SK-N-MC (cell line): ENCODE results near the gene ZNF516.

Experiments used
- DNase-seq: peaks from one replicate; pipeline ENCODE4 v3.0.0-alpha.2; 2011; ENCODE audit warnings: low read depth, low spot score
- H3K27ac ChIP-seq: fragments of 200-600 bp; sonication (generic); 2 replicates; pipeline ENCODE4 v1.5.1; 2016; ENCODE audit warnings: mixed run types
- H3K36me3 ChIP-seq: fragments of 200-600 bp; sonication (generic); 2 replicates; pipeline ENCODE4 v1.6.1; 2017; ENCODE audit warnings: antibody characterized with exemption, low read length, mixed read lengths; ENCODE audit not compliant: insufficient read depth
- H3K4me3 ChIP-seq: fragments of 200-600 bp; sonication (generic); 2 replicates; pipeline ENCODE4 v1.5.1; 2016
- H3K9ac ChIP-seq: fragments of 200-600 bp; sonication (generic); 2 replicates; pipeline ENCODE4 v1.8.0; 2017; ENCODE audit warnings: mixed run types, mixed read lengths; ENCODE audit not compliant: insufficient read length
- H3K9me3 ChIP-seq: fragments of 200-600 bp; sonication (generic); 2 replicates; pipeline ENCODE4 v1.6.1; 2017; ENCODE audit warnings: low read depth, mild to moderate bottlenecking, antibody characterized with exemption, low read length, moderate library complexity, mixed read lengths
- EZH2 ChIP-seq: fragments of 200-600 bp; sonication (generic); IDR thresholded peaks from one replicate; pipeline ENCODE4 v1.6.1; 2017; ENCODE audit warnings: antibody characterized with exemption
- FOXP2 ChIP-seq: optimal IDR thresholded peaks from 2 replicates; pipeline ENCODE3; 2011; ENCODE audit warnings: mild to moderate bottlenecking, moderate library complexity; ENCODE audit not compliant: insufficient read depth; ENCODE audit errors: extremely low read length, control extremely low read depth
- POLR2AphosphoS5 ChIP-seq: IDR thresholded peaks from 2 replicates; pipeline ENCODE4 v1.6.1; 2012; ENCODE audit warnings: mild to moderate bottlenecking, low read depth, low read length, borderline replicate concordance

ZNF516 gene

GRCh38 chr18:76356666-76357065 is 138.4 kb downstream of the ZNF516 start:
- H3K36me3 ChIP-seq, result peaks cover 31% of the 10 kb centered on the region; the same call in 1 of the 2 replicates
- no peaks in the 10 kb centered on the region for H3K9me3 ChIP-seq
- no peak overlapping the region for H3K9ac ChIP-seq
- H3K27ac ChIP-seq, result no peak overlapping the region
- no peak for DNase-seq
- TF ChIP-seq EZH2, result no peak
- TF ChIP-seq POLR2AphosphoS5, result no peak
- TF ChIP-seq FOXP2, result no peak
- H3K4me3 ChIP-seq, result no peak overlapping the region

- Histone ChIP-seq H3K9me3 (no peaks in the 10 kb centered on the region), H3K4me3 (no peak overlapping the region), H3K36me3 (peaks cover 16% of the 10 kb centered on the region; the same call in 1 of the 2 replicates), H3K27ac (no peak overlapping the region), H3K9ac (no peak overlapping the region)
- TF ChIP-seq FOXP2 (no peak), EZH2 (no peak), POLR2AphosphoS5 (no peak)
- DNase-seq, result no peak
Measured at GRCh38 chr18:76354348-76354747, 140.7 kb downstream of the ZNF516 start.

- Histone ChIP-seq H3K9ac (no peak overlapping the region), H3K36me3 (peaks cover 15% of the 10 kb centered on the region; the same call in 1 of the 2 replicates), H3K4me3 (no peak overlapping the region), H3K27ac (no peak overlapping the region), H3K9me3 (no peaks in the 10 kb centered on the region)
- no peak for DNase-seq
- no peak for TF ChIP-seq POLR2AphosphoS5
- no peak for TF ChIP-seq FOXP2
Measured at GRCh38 chr18:76353500-76353899, 141.5 kb downstream of the ZNF516 start.

GRCh38 chr18:76353046-76353445 is 142.0 kb downstream of the ZNF516 start:
- Histone ChIP-seq H3K27ac (no peak overlapping the region), H3K9me3 (no peaks in the 10 kb centered on the region), H3K9ac (no peak overlapping the region), H3K4me3 (no peak overlapping the region), H3K36me3 (peaks cover 12% of the 10 kb centered on the region; the same call in 1 of the 2 replicates)
- no peak for TF ChIP-seq POLR2AphosphoS5
- TF ChIP-seq EZH2, result no peak
- no peak for TF ChIP-seq FOXP2
- DNase-seq, result no peak

- DNase-seq, result no peak
- TF ChIP-seq FOXP2 (no peak), POLR2AphosphoS5 (no peak; the same call in 1 of the 2 replicates), EZH2 (no peak)
- Histone ChIP-seq H3K4me3 (no peak overlapping the region), H3K9me3 (no peaks in the 10 kb centered on the region), H3K36me3 (peaks cover 9% of the 10 kb centered on the region; the same call in 1 of the 2 replicates), H3K9ac (no peak overlapping the region), H3K27ac (no peak overlapping the region)
Measured at GRCh38 chr18:76351961-76352581, 143.0 kb downstream of the ZNF516 start.

GRCh38 chr18:76350134-76351025 is 144.7 kb downstream of the ZNF516 start:
- H3K9me3 ChIP-seq, result no peaks in the 10 kb centered on the region
- H3K9ac ChIP-seq, result no peak overlapping the region
- no peaks in the 10 kb centered on the region for H3K36me3 ChIP-seq
- no peak for DNase-seq
- no peak overlapping the region for H3K4me3 ChIP-seq
- TF ChIP-seq EZH2, result no peak
- TF ChIP-seq FOXP2, result no peak
- no peak for TF ChIP-seq POLR2AphosphoS5
- H3K27ac ChIP-seq, result no peak overlapping the region

GRCh38 chr18:76349067-76349715 is 145.9 kb downstream of the ZNF516 start:
- TF ChIP-seq POLR2AphosphoS5, result no peak
- no peak for TF ChIP-seq FOXP2
- no peak for TF ChIP-seq EZH2
- Histone ChIP-seq H3K9me3 (no peaks in the 10 kb centered on the region), H3K9ac (no peak overlapping the region), H3K27ac (no peak overlapping the region), H3K4me3 (no peak overlapping the region), H3K36me3 (no peaks in the 10 kb centered on the region)
- peak; percentile 61 for DNase-seq
